Activated B cell treated with CpG ODN at 0.5 μM for 24 hours (primary cell): ENCODE data around the gene CERS1. TPM values are rescaled to one million over a fixed set of nuclear protein-coding genes. Genes with fewer than 3 reads are reported as not detected.

Source experiments
- ATAC-seq: fragments of 200-7000 bp; cut with Tn5 transposase; one replicate; pipeline ENCODE4 v1.10.0; 2021; ENCODE audit warnings: low read depth, mild to moderate bottlenecking, moderate library complexity
- CTCF ChIA-PET: fragments of 350-600 bp; sonication (Branson Sonifier 250); formaldehyde crosslinking; loops from one replicate; lab custom pipeline; 2021; ENCODE audit warnings: antibody characterized with exemption; lab: Charles Lee
- POLR2A ChIA-PET: fragments of 350-600 bp; sonication (Branson Sonifier 250); formaldehyde crosslinking; loops from one replicate; lab custom pipeline; 2021; ENCODE audit warnings: antibody characterized with exemption; lab: Charles Lee
- DNase-seq: peaks from one replicate; pipeline ENCODE4 v3.0.0; 2022
- H3K27ac Mint-ChIP-seq: one replicate; pipeline ENCODE4 v1.8.0; 2020; ENCODE audit warnings: mixed read lengths
- H3K27me3 Mint-ChIP-seq: one replicate; pipeline ENCODE4 v1.8.0; 2021; ENCODE audit warnings: mixed read lengths
- H3K36me3 Mint-ChIP-seq: one replicate; pipeline ENCODE4 v1.8.0; 2021; ENCODE audit warnings: low read depth, mixed read lengths
- H3K4me1 Mint-ChIP-seq: one replicate; pipeline ENCODE4 v1.8.0; 2021; ENCODE audit warnings: mixed read lengths
- H3K4me3 Mint-ChIP-seq: one replicate; pipeline ENCODE4 v1.8.0; 2020; ENCODE audit warnings: mild to moderate bottlenecking, mixed read lengths
- H3K9me3 Mint-ChIP-seq: one replicate; pipeline ENCODE4 v1.8.0; 2020; ENCODE audit warnings: mixed read lengths
- intact Hi-C: fragments of 100-400 bp; cut with micrococcal nuclease; formaldehyde crosslinking; loops from one replicate; pipeline ENCODE4 v1.15.1; 2024
- total RNA-seq: library from RNA; stranded (reverse); gene quantifications from 2 replicates; pipeline ENCODE4 v1.2.3, GENCODE V29; 2022
- TF ChIP-seq, protein P1 (sequence below): fragments of 200-600 bp; IDR thresholded peaks from one replicate; pipeline ENCODE4 v1.8.0; 2022; ENCODE audit warnings: antibody characterized with exemption, mild to moderate bottlenecking

Gene CERS1
- total RNA-seq, 1 donor from 2014 or later: not detected

DNA sequence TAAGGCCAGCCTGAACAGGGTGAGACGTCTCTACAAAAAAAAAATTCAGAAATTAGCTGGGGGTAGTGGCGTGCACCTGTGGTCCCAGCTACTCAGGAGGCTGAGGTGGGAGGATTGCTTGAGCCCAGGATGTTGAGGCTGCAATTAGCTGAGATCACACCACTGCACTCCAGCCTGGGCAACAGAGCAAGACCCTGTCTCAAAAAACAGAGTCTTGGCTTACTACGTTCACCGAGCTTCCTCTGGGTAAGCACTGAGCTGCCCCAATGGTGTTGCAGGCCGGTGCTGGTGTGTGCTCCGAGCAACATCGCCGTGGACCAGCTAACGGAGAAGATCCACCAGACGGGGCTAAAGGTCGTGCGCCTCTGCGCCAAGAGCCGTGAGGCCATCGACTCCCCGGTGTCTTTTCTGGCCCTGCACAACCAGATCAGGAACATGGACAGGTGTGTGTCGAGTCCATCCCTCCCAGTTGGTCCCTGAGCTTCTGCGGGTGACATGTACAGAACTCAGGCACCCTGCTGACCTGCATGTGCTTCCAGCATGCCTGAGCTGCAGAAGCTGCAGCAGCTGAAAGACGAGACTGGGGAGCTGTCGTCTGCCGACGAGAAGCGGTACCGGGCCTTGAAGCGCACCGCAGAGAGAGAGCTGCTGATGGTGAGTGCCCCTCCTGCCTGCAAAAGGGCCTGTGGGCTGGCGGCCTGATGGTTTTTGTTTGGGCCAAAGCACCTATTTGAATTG lies 40.1 kb downstream of the CERS1 start:
- H3K27ac Mint-ChIP-seq: no peak overlapping the region
- DNase-seq: no peak
- H3K4me3 Mint-ChIP-seq: no peak overlapping the region
- peaks cover 93% of the 10 kb centered on the region for H3K36me3 Mint-ChIP-seq
- ChIA-PET POLR2A (interaction anchor here (0.6 kb wide), 1 partner anchor 19 kb away, joined by 5 read pairs; no protein-coding TSS in a partner anchor), CTCF (no interaction called here)
- H3K27me3 Mint-ChIP-seq: no peaks in the 10 kb centered on the region
- TF ChIP-seq, protein P1, sequence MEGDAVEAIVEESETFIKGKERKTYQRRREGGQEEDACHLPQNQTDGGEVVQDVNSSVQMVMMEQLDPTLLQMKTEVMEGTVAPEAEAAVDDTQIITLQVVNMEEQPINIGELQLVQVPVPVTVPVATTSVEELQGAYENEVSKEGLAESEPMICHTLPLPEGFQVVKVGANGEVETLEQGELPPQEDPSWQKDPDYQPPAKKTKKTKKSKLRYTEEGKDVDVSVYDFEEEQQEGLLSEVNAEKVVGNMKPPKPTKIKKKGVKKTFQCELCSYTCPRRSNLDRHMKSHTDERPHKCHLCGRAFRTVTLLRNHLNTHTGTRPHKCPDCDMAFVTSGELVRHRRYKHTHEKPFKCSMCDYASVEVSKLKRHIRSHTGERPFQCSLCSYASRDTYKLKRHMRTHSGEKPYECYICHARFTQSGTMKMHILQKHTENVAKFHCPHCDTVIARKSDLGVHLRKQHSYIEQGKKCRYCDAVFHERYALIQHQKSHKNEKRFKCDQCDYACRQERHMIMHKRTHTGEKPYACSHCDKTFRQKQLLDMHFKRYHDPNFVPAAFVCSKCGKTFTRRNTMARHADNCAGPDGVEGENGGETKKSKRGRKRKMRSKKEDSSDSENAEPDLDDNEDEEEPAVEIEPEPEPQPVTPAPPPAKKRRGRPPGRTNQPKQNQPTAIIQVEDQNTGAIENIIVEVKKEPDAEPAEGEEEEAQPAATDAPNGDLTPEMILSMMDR: no peak
- intact Hi-C loops: no loop called here
- no peak for ATAC-seq
- H3K4me1 Mint-ChIP-seq: peaks cover 7% of the 10 kb centered on the region
- no peaks in the 10 kb centered on the region for H3K9me3 Mint-ChIP-seq

DNA sequence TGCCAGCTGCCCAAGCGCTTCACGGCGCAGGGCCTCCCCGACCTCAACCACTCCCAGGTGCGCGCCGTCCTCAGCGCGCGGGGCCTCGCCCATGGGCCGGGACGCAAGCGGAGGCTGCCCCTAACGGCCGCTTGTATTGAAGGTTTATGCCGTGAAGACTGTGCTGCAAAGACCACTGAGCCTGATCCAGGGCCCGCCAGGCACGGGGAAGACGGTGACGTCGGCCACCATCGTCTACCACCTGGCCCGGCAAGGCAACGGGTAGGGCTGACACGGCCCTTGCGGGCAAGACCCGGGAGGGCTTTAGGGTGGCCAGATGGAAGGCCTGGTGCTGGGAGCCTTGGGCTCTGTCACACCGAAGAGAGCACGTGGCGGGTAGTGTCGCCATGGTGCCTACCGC lies 41.0 kb downstream of the CERS1 start:
- POLR2A ChIA-PET: no interaction called here
- TF ChIP-seq, protein P1: no peak
- no peaks in the 10 kb centered on the region for H3K27me3 Mint-ChIP-seq
- H3K4me3 Mint-ChIP-seq: no peak overlapping the region
- CTCF ChIA-PET: no interaction called here
- H3K9me3 Mint-ChIP-seq: no peaks in the 10 kb centered on the region
- intact Hi-C loops: no loop called here
- peaks cover 93% of the 10 kb centered on the region for H3K36me3 Mint-ChIP-seq
- DNase-seq (no peak), ATAC-seq (no peak)
- H3K27ac Mint-ChIP-seq: no peak overlapping the region
- H3K4me1 Mint-ChIP-seq: peaks cover 8% of the 10 kb centered on the region

DNA sequence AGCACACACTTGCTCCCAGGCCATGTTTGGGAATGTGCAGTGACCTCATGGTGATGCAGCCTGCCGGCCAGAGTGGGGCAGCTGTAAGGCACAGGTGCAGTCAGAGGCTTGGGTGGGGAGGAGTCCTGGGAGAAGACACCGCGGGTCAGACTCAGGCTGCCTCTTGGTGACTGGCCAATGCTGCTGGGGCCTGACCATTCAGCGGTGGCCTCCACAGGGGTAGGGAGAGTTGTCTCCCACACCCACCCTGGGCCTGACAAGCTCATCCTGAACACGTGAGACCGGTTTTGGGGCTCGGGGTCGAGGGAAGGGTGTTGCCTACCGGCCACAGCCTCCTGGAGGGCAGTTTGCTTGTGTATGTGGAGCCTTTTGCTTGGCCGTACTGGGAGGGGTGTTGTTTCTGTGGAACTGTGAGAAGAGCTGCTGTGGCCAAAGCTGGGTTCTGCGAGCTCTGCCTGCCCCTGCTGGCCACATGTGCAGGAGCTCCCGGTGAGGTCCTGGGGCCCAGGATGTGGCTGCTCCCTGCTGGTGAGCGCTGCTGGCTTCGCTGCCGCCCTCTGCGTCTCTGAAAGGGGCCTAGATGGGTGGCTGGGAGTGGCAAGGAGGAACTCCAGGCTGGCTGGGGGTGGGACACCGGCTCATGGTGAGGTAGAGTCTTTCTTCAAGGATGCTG lies 42.1 kb downstream of the CERS1 start:
- DNase-seq: no peak
- ChIA-PET CTCF (no interaction called here), POLR2A (no interaction called here)
- ATAC-seq: no peak
- H3K27ac Mint-ChIP-seq: no peak overlapping the region
- H3K4me3 Mint-ChIP-seq: no peak overlapping the region
- H3K27me3 Mint-ChIP-seq: no peaks in the 10 kb centered on the region
- TF ChIP-seq, protein P1: no peak
- peaks cover 18% of the 10 kb centered on the region for H3K4me1 Mint-ChIP-seq
- H3K9me3 Mint-ChIP-seq: no peaks in the 10 kb centered on the region
- intact Hi-C loops: no loop called here
- H3K36me3 Mint-ChIP-seq: peaks cover 93% of the 10 kb centered on the region

DNA sequence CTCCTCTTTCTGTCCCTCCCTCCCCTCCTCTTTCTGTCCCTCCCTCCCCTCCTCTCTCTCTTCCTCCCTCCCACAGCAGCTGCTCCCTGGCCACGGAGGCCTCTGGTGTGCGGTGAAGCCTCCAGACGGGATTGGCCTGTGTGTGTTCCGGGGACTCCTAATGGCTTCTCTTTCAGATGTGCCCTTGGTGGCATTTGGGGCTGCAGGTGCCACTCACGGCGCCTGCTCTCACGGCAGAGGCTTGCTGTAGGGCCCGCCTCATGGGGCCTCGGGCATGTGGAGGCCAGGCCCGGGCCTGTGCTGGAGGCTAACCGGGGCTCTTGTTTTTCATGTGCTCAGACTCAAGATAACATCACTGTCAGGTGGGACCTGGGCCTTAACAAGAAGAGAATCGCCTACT lies 43.3 kb downstream of the CERS1 start:
- TF ChIP-seq, protein P1: no peak
- Mint-ChIP-seq H3K27ac (no peak overlapping the region), H3K9me3 (no peaks in the 10 kb centered on the region), H3K4me3 (no peak overlapping the region), H3K4me1 (peaks cover 31% of the 10 kb centered on the region), H3K36me3 (peaks cover 94% of the 10 kb centered on the region), H3K27me3 (no peaks in the 10 kb centered on the region)
- DNase-seq (no peak), ATAC-seq (no peak)
- ChIA-PET CTCF (no interaction called here), POLR2A (no interaction called here)
- intact Hi-C loops: no loop called here

DNA sequence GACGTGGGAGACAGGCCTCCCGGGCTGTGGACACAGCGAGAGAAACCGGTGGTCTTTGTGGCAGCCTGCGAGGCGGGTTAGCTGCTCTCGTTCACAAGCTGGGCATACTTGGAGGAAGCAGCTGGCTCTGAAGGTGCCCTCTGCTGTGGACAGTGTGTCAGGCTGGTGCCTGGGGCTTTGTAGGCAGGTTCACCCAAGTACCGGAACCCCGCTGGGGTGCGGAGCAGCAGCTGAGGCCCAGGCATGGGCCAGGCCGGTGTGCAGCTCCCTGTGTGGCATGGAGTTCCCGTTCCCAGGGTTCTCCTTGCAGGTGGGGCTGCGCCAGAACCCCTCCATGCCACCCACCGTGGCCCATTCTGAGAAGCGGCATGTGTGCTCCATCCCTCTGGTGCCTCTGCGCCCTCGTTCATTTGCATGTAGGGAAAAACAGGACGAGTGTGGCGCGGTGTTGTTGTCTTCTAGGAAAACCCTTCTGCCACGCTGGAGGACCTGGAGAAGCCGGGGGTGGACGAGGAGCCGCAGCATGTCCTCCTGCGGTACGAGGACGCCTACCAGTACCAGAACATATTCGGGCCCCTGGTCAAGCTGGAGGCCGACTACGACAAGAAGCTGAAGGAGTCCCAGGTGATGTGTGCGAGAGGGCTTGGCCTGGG lies 44.2 kb downstream of the CERS1 start:
- TF ChIP-seq, protein P1: no peak
- CTCF ChIA-PET: interaction anchor here (1.5 kb wide), 1 partner anchor 258 kb away, joined by 3 read pairs; no protein-coding TSS in a partner anchor
- Mint-ChIP-seq H3K27me3 (no peaks in the 10 kb centered on the region), H3K4me1 (peaks cover 39% of the 10 kb centered on the region), H3K9me3 (no peaks in the 10 kb centered on the region), H3K36me3 (peaks cover 94% of the 10 kb centered on the region), H3K27ac (no peak overlapping the region), H3K4me3 (no peak overlapping the region)
- intact Hi-C loops: no loop called here
- DNase-seq: no peak
- no peak for ATAC-seq
- POLR2A ChIA-PET: interaction anchor here (0.6 kb wide), 1 partner anchor 236 kb away, joined by 3 read pairs; no protein-coding TSS in a partner anchor
